ENCODE measurements around the gene ZNF200.
A peak's percentile ranks its signal among the peaks of the same experiment; 100 is the strongest.
"Not testable (repeated sequence)": the region's sequence is repeated elsewhere in the genome, so short reads cannot be mapped to it uniquely, and the experiment has no call there.

ZNF200 gene, protein sequence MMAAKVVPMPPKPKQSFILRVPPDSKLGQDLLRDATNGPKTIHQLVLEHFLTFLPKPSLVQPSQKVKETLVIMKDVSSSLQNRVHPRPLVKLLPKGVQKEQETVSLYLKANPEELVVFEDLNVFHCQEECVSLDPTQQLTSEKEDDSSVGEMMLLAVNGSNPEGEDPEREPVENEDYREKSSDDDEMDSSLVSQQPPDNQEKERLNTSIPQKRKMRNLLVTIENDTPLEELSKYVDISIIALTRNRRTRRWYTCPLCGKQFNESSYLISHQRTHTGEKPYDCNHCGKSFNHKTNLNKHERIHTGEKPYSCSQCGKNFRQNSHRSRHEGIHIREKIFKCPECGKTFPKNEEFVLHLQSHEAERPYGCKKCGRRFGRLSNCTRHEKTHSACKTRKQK

DNA sequence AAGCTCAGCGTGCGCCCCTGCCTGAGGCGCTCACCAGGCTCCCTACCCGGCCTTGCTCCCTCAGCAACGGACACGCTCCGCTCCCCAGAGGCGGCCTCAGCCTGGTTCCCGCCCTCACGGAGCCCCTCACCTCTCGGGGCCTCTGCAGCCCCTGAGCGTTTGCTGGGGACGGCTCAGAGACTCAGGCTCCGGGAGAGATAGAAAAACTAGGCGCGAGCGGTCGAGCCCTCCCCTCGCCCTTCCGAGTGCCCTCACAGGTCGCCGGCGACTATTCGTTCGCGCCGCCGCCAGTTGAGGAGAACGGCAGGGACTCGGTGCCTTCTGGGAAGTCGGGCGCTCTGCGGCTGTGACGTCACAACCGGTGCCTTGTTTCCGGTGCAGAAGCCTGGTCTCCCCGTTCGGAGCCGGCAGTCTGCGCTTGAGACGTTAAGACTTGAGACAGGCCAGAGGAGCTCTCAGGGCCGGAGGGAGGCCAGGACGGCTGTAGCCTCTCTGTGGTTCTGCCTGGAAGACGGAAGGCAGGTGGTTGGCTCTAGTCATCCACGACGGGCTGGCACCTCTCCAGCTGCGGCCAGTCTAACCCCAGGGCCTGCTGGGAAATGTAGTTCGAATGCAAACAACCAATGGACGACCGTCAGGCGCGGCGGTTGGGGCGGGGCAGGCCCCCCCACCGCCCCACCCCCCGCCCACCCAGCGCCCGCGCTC is at the start of gene ZNF200:
Gene ZNF200 (minus strand): TSS at position 302 of the 705 bp plus-strand sequence. CDS start 1,403 bp downstream, outside the sequence.
- DNase-seq: peak; percentile 96

DNA sequence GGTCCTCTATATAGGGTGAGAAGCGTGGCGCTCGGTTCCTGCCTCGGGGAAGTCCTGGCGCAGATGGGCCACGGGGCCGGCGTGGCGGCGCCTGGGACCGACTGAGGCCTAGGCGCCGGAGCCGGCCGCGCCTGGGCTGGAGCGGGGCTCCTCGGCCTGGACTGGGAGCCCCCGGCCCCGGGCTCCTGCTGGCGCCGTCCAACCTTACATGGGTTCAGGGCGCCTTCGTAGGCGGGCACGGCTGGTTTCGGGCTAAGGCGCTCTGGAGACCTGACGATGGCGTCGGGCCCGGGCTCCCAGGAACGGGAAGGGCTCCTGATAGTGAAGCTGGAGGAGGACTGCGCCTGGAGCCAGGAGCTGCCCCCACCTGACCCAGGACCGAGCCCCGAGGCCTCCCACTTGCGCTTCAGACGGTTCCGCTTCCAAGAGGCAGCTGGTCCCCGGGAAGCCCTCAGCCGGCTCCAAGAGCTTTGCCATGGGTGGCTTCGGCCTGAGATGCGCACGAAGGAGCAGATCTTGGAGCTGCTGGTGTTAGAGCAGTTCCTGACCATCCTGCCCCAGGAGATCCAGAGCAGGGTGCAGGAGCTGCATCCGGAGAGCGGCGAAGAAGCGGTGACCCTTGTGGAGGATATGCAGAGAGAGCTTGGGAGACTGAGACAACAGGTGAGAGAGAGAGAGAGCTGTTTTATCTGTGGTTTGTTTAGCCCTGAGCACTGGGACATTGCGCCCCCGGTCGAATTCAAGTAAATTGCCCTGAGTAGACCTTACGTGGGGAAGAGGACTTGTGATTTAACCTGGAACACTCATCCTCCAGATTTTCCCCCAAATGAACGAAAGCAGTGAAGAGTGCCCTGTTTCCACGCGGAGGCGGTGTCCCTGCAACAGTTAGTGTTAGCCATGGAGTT is 48.8 kb upstream of the ZNF200 start:
- DNase-seq: no peak

DNA sequence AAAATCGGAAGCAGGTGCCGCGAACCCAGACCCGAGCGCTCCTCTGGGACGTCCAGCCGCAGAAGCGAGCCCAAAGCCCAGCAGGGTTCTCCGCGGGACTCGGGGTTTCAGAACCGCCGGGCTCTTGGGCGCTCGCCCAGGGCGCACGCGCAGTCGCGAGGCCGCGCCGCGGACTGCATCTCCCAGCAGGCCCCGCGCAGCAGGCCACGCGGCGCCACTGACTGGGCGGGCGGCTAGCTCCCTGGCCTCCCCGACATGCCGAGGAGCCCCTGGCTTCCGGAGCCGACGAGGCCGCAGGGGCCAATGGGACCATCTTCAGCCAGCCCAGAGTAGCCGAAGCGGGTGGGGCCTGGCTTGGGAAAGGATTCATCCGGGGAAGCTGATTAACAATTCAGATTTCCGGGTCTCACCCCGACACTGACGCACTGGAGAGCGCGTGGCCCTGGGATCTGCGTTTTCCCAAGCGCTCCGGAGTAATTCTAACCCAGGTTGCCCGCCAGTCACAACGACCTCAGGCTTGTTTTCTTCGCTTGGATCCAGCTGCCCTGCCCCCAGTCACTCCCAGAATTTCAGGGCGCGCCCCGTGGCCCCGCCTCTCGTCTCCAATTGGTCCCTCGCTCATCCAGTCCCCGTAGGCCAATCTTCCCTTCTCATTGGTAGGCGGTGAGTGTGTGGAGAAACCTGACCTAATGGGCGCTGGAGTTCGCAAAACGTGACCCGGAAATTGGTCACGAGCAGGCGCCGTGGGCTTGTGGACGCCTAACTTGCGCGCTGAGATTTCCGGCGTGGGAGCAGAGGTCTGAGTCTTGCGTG is 48.0 kb upstream of the ZNF200 start, which contains the start of gene ZNF263:
Gene ZNF263 (plus strand): TSS at position 762 of the 813 bp plus-strand sequence. CDS start 328 bp downstream, outside the sequence.
- peak; percentile 98 for DNase-seq

DNA sequence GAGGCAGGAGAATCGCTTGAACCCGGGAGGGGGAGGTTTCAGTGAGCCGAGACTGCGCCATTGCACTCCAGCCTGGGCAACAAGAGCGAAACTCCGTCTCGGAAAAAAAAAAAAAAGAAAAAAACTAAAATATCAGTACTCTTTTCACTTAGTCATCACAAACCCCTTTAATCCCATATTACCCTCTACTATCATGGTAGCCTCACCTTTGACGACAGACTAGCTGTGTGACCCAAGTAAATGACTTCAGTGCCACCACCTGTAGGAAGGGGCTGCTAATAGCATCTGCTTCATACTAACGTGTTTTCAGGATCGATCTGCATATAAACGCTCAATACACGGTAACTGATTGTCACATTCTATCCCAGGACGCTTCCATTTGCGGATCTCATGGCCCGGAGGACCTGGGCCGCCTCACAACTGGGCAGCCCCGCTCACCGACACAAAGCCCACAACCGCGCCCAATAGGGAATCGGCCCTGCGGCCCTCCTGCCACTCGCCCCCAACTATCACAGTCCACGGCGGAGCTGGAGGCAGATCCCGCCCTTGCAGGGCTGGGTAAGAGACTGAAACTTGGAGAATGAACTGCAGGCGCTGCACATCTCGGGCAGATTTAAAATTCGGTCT is 47.3 kb upstream of the ZNF200 start:
- DNase-seq: peak; percentile 87

DNA sequence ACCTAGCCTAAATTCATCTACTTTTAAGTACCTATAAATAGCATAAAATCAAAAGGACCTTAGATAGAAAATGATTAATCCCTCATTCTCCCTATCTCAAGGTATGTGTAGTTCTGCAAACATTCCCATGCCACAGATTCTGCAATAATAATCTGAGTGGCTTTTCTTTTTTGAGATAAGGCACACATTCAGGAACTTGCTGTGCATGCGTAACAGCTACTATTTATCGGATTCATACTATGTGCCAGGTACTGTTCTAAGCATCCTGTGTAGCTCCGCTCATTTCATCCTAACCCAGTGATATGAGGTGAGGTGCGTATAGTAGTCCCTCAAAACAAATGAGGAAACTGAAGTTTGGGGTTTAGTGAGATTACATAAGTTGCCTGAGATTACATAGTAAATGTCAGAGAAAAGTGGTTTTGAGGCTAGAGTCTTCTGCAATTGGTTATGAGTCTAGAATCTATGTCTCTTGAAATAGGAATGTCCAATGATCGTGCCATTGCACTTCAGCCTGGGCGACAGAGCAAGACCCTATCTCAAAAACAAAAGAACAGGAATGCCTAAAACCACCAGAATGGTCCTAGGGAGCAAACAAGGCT is 46.4 kb upstream of the ZNF200 start:
- no peak for DNase-seq

DNA sequence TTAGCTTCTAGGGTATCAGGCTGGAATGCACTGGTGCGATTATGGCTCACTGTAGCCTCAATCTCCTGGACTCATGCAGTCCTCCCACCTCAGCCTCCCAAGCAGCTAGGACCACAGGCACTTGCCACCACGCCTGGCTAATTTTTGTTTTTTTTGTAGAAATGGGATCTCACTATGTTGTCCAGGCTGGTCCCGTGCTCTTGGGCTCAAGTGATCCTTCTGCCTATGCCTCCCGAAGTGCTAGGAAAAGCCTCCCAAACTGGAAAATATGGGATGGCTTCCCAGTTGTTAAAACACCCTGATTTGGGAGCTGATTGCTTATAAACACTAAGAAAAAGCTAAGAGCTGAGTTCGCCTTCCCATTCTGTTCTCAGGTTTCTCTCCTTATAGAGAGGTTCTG is 41.7 kb upstream of the ZNF200 start:
- no peak for DNase-seq

DNA sequence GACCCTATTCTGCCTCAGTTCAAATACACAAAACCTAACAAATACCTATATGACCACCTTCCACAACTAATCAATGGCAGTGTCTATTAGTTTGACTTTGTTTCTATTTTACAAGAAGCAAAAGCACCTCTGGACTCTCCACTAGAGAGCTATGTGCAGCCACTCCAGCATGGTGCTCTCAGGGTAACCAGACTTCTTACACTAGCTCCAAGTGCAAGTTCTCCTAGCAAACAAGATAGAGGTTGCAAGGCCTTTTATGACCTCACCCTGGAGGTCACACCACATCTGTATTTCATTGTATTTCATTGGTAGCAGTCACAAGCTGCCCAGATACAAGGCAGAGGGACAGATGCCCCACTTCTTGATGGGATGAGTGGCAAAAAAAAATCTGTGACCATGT is 40.0 kb upstream of the ZNF200 start:
- no peak for DNase-seq

DNA sequence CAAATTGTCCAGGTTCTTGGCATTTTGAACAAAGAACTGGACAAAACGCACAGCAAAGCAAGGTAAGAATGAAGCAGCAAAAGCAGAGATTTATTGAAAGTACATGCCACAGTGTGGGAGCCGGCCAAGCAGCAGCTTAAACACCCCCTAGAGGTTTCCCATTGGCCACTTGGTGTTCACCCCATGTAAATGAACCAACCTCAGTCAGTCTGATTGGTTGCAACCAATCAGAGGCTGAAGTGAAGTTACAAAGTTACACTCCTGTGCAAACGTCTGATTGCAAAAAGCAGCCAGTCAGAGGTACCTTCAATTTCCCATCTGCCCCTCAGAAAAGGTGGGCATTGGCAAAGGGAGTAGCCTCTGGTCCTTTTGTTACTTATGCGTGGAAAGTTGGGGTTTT is 39.5 kb upstream of the ZNF200 start:
- peak; percentile 67 for DNase-seq

DNA sequence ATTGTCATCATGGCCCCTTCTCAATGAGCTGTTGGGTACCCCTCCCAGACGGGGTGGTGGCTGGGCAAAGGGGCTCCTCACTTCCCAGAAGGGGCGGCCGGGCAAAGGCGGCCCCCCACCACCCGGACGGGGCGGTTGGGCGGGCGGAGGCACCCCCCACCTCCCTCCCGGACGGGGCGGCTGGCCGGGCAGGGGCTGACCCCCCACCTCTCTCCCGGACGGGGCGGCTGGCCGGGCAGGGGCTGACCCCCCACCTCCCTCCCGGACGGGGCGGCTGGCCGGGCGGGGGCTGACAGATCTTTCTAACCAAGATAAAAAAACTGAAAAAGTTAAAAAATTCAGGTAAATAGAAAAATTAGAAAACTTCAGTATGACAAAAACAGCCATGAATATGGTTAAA is 36.3 kb upstream of the ZNF200 start:
- not testable (repeated sequence) for DNase-seq

DNA sequence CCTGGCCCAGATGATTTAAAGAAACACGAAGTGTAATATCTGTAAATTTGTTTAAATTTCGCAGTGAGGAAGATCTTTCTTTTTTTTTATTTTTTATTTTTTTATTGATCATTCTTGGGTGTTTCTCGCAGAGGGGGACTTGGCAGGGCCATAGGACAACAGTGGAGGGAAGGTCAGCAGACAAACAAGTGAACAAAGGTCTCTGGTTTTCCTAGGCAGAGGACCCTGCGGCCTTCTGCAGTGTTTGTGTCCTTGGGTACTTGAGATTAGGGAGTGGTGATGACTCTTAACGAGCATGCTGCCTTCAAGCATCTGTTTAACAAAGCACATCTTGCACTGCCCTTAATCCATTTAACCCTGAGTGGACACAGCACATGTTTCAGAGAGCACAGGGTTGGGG is 35.8 kb upstream of the ZNF200 start:
- not testable (repeated sequence) for DNase-seq

DNA sequence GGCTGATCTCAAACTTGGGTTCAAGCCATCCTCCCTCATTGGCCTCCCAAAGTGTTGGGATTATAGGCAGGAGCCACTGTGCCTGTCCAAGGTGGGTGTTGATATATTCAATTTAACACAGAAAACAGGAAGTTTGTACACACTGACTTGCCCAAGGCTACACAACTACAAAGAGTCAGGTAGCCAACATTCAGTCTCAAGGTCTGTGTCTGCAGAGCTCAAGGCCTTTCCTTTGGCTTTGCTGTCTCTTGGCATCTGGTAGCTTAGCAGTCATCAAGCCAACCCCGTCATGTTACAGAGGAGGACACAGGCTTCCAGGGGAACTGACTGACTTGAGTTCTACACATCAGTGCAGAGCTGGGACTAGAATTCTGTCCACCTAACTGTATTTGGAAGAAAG is 33.3 kb upstream of the ZNF200 start:
- DNase-seq: no peak

DNA sequence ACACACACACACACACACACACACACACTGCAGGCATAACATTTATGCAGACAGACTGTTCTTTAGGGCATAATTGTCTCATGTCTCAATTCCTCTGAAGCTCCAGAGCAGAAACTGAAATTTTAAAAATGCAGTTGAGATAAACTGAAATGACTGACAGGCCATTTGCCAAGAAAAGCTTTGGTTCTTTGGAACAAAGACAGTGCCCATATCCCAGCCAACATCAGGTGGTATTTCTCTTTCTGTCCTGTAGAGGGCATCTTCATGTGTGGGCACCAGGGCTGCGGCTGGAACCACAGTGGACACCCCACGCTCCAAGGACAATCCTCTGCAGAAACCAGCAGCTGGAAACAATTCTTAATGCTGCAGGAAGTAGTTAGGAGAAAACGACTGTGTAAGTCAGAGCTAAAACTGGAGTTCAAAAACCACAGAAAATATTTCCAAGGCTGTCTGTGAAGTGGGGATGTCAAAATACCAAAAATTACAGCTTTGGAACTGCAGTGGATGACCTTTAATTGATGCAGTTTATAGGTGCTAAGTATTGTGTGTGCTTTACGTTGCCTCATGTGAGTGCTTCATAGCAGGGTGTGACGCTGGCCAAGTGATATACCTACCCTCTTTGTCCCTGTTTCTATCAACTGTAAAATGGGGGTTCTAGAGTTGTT is 32.0 kb upstream of the ZNF200 start:
- DNase-seq: peak; percentile 52

DNA sequence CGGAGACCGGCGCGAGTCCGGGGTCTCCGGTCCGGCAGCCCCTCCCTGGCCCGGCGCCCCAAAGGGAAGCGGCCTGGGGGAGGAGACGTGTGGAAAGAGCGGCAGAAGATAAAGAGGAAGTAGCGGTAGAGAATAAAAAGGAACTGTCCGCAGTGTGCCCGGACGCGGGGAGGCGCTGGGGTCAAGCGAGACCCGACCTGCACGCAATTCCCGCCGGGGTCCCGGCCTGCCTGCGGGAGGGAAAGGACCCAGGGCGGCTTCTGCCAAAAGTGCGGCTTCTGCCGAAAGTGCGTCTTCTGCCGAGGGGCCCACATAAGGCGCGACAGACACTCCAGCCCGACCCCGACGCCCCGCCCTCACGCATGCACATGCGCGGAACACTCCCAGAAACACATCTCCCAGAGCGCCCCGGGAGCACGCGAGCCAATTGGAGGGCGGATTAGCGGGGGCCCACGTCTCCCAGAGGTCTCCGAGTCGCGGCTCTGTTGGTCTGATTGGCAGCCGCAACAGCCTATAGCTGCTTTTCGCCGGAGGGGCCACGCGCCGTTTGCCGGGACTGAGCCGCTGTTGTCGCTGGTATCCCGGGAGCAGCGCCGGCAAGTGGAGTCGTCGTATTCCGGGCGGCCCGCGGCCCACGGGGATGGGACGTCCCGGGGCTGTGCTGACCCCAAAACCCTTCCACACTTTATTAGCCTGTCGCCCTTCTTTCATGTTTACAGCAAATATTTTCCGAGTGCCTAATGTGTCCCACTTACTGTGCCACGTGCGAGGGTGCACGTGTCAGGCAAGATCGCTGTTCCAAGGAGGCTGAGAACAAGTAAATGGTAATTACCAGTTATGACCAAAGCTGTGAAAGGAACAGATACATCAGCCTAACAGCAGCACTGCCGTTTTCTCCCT is 29.4 kb upstream of the ZNF200 start:
- peak; percentile 99 for DNase-seq

DNA sequence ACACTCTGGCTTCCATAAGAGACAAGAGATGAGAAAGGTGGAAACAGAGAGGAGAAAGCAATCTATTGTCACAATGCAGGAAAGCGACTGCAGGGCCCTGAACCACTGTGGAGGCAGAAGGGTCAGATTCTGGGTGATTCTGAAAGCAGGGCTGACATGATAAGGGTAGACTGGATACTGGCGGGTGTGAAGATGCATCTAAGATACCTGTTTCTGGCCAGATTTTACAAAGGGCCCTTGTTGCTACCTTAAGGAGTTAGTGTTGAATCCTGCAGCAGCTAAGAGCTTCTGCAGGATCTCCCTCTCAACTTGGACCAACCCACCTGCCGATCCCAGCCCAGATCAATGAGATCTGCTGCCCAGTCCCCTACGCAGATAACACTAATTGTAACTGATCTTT is 27.6 kb upstream of the ZNF200 start:
- DNase-seq: no peak

DNA sequence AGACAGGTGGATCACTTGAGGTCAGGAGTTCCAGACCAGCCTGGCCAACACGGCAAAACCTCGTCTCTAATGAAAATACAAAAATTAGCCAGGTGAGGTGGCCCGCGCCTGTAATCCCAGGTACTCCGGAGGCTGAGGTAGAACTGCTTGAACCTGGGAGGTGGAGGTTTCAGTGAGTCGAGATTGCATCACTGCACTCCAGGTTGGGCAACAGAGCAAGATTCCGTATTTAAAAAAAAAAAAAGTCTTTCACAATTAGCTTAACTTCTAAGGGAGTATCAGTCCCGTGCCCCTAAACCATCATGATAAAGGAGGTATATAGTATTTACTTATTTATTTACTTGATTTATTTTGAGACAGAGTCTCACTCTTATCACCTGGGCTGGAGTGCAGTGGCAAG is 24.9 kb upstream of the ZNF200 start:
- no peak for DNase-seq

DNA sequence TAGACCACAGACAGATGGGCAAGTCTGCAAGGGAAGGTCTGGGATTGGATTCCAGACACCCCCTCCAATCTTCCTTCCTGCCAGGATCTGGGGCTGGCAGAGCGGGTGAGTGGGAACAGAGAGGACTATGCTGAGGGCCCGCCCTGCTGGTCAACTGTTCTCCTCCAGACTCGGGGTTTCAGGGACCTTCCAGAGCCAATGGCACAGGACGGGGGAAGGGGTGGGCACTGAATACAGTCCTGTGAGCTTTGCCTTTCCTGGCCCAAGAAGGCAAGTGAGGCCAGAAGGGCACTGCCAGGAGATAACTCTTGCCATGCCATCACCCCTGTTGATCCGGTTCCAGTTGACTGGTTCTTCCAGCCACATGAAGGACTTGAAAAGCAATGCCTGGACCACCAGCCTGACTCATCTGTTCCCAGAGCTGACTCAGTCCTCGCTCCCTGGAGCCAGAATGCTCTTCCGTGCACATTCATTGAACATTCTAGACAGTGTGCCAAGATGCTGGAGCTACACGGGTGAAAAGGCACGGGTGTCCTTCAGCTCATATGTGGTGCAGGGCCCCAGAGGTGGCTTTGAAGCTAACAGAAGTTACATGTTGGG is 22.0 kb upstream of the ZNF200 start:
- no peak for DNase-seq

DNA sequence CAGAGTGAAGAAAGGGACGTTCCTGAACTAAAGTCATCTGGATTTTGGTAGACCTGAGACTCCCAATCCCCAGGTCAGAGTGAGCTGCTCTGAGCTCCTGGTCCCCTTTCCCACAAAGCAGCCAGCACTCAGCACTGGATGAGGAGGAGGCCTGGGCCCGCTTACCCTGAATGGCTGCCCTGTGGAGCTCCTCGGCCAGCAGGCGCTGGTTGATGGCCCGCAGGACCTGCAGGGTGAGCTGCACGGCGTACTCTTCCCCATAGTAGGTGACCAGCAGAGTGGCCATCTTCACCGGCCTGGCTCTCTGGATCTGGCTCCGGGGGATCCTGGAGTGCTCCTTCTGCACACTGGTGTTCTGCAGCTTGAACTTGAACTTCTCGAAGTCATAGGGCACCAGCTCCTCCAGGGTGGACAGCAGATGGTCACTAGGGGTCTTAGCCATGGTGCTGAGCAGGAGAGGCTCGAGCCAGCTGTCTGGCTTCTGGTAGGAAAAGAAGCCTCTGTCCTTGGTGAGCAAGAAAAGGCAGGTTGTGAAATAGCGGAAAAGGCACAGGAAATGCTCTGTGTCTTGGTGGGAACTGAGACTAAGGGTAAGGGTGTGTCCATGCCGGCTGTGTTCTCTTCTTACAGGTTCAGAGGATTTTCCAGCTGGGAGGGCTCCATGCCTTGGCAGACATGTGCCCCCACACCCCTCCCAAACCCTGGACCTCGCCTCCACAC is 21.3 kb upstream of the ZNF200 start, which contains the start of gene MEFV:
Gene MEFV (minus strand): TSS at position 488 of the 720 bp plus-strand sequence. CDS start 46 bp downstream, at position 442.
- DNase-seq: no peak

DNA sequence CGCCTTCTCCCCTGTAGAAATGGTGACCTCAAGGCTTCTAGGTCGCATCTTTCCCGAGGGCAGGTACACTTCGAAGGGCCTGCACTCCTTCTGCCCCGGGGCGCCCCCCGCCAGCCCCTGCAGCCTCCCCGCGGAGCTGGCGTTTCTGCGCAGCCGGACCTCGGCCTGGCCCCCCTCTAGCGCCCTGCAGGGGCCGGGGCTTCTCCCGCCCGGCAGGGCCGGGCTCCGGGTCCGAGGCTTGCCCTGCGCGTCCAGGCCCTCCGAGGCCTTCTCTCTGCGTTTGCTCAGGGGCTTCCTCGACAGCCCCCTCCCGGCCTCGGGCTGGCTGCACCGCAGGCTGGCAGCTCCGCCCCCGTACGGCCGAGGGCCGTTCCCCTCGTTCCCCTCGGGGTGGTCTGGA is 19.4 kb upstream of the ZNF200 start:
- DNase-seq: no peak

Data from NCI-H82 (cell line).